Parathyroid adenoma (tissue), 2 donors: ENCODE data around the gene VDAC1.

Source experiments
- H2AFZ ChIP-seq: fragments of 300-600 bp; sonication (generic); one replicate; pipeline ENCODE4 v1.7.0; 2017; ENCODE audit warnings: antibody characterized with exemption, mild to moderate bottlenecking
- H3K27ac ChIP-seq: fragments of 300-600 bp; sonication (generic); one replicate; pipeline ENCODE4 v1.7.0; 2017
- H3K27me3 ChIP-seq: fragments of 300-600 bp; sonication (generic); one replicate; pipeline ENCODE4 v1.7.0; 2017; ENCODE audit warnings: low read length; ENCODE audit not compliant: control insufficient read depth, insufficient read depth
- H3K36me3 ChIP-seq: fragments of 300-600 bp; sonication (generic); one replicate; pipeline ENCODE4 v1.7.0; 2017; ENCODE audit warnings: low read length; ENCODE audit not compliant: control insufficient read depth, insufficient read depth
- H3K4me1 ChIP-seq: fragments of 300-600 bp; sonication (generic); one replicate; pipeline ENCODE4 v1.7.0; 2017; ENCODE audit warnings: control low read depth
- H3K4me2 ChIP-seq: fragments of 300-600 bp; sonication (generic); one replicate; pipeline ENCODE4 v1.7.0; 2017; ENCODE audit warnings: low read length
- H3K4me3 ChIP-seq: fragments of 300-600 bp; sonication (generic); one replicate; pipeline ENCODE4 v1.7.0; 2017; ENCODE audit warnings: low read depth, low read length
- H3K79me2 ChIP-seq: fragments of 300-600 bp; sonication (generic); one replicate; pipeline ENCODE4 v1.7.0; 2017; ENCODE audit warnings: control low read depth
- H3K9ac ChIP-seq: fragments of 300-600 bp; sonication (generic); one replicate; pipeline ENCODE4 v1.7.0; 2017; ENCODE audit warnings: mild to moderate bottlenecking
- H3K9me3 ChIP-seq: fragments of 300-600 bp; sonication (generic); one replicate; pipeline ENCODE4 v1.7.0; 2017; ENCODE audit warnings: low read length; ENCODE audit not compliant: control insufficient read depth
- TF ChIP-seq, protein P1 (sequence below): fragments of 300-600 bp; sonication (generic); IDR thresholded peaks from one replicate; pipeline ENCODE4 v1.7.0; 2017; ENCODE audit warnings: antibody characterized with exemption, mild to moderate bottlenecking
- donor health status: primary hyperparathyroidism.

VDAC1 gene

GRCh38 chr5:133947431-133947841 lies 57.3 kb downstream of the VDAC1 start:
- H3K9me3 ChIP-seq = no peaks in the 10 kb centered on the region
- H3K79me2 ChIP-seq = no peaks in the 10 kb centered on the region
- no peaks in the 10 kb centered on the region for H3K27me3 ChIP-seq
- no peaks in the 10 kb centered on the region for H3K4me1 ChIP-seq
- TF ChIP-seq, protein P1, sequence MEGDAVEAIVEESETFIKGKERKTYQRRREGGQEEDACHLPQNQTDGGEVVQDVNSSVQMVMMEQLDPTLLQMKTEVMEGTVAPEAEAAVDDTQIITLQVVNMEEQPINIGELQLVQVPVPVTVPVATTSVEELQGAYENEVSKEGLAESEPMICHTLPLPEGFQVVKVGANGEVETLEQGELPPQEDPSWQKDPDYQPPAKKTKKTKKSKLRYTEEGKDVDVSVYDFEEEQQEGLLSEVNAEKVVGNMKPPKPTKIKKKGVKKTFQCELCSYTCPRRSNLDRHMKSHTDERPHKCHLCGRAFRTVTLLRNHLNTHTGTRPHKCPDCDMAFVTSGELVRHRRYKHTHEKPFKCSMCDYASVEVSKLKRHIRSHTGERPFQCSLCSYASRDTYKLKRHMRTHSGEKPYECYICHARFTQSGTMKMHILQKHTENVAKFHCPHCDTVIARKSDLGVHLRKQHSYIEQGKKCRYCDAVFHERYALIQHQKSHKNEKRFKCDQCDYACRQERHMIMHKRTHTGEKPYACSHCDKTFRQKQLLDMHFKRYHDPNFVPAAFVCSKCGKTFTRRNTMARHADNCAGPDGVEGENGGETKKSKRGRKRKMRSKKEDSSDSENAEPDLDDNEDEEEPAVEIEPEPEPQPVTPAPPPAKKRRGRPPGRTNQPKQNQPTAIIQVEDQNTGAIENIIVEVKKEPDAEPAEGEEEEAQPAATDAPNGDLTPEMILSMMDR = no peak
- no peak overlapping the region for H3K4me3 ChIP-seq
- H3K27ac ChIP-seq = no peak overlapping the region
- no peak overlapping the region for H3K4me2 ChIP-seq
- H3K36me3 ChIP-seq = no peaks in the 10 kb centered on the region
- no peak overlapping the region for H3K9ac ChIP-seq
- no peak overlapping the region for H2AFZ ChIP-seq

DNA sequence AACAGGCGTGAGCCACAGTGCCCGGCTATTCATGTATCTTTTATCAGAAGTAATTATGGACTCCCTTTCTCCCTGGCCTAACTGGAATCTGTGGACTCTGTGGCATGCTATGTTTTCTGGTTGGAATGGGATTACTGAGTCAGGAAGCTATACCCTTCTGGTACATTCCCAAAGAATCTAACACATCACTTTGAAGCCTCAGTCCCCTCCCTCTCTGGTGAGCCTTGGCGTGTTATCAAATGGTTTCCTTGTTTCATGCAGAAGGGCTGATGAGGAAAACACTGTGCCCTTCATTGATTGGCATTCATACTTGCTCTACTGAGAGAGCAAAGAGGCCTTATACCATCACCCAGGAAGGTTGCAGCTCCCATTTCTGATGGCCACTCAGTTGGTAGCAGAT lies 59.2 kb downstream of the VDAC1 start:
- Histone ChIP-seq H3K9me3 (no peaks in the 10 kb centered on the region), H3K4me2 (no peak overlapping the region), H2AFZ (no peak overlapping the region), H3K27me3 (no peaks in the 10 kb centered on the region), H3K4me3 (no peak overlapping the region), H3K4me1 (no peaks in the 10 kb centered on the region), H3K27ac (no peak overlapping the region), H3K36me3 (no peaks in the 10 kb centered on the region), H3K9ac (no peak overlapping the region), H3K79me2 (no peaks in the 10 kb centered on the region)
- TF ChIP-seq, protein P1 = no peak

DNA sequence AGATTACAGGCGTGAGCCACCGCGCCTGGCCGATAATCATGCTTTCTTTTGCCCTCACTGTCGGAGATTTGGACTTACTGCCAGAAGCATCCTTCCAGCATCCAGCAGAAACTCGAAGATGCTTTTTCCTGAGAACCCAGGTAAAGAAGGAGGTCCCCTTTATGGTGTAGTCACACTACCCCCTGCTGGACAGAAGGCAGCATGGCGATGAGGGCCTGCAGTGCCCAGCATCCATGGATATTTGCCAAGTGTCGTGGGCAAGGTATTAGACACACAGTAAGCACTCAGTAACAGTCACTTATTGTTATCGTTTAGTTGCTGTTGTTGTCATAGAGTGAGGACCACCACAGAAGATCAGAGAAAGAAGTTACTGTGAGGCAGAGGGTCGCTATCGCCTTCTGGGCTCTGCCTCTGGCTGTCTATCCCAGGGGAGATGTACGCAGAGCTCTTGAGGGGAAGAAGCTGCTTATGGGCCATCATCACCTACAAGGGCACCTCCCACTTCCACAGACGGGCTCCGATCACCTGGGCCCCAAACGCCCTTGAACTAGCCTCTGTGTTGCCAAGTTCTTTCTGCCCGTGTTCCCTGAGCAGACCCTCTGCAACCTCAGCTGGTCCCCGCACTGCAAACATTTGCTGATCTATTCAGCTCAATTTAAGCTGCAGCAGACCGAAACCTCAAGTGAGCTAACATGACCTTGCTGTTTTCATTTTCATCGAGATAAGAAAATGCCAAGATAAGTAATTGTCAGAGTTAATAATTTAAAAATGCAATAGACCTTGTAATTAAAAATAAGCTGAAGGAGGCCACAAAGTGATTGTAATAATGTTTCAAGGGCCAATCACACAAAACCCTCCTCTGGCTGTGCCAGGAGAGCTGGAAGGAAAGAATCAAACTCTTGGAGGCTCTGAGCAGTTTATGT lies 60.3 kb downstream of the VDAC1 start:
- H3K9me3 ChIP-seq = no peaks in the 10 kb centered on the region
- no peak overlapping the region for H3K27ac ChIP-seq
- H3K79me2 ChIP-seq = no peaks in the 10 kb centered on the region
- H3K27me3 ChIP-seq = no peaks in the 10 kb centered on the region
- H3K9ac ChIP-seq = no peak overlapping the region
- TF ChIP-seq, protein P1 = peak; percentile 63
- H2AFZ ChIP-seq = peak overlapping the region; percentile 35
- H3K4me3 ChIP-seq = no peak overlapping the region
- no peak overlapping the region for H3K4me2 ChIP-seq
- H3K36me3 ChIP-seq = no peaks in the 10 kb centered on the region
- no peaks in the 10 kb centered on the region for H3K4me1 ChIP-seq

DNA sequence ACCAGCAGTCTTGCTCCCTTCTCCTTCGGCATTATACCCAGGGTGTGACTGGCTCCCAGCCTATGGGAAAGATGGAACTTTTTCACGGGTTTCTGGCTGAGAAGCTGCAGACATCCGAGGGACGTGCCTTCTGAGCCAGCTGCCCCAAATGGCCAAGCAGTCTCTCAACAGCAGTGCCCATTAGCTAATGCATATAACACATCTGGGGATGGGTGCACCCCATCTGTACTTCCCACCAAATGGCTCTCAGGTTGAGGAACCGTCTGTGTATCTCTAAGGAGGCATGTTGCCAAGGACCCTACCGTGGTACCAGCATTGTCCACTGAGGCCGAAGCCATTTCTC lies 61.3 kb downstream of the VDAC1 start:
- Histone ChIP-seq H3K36me3 (no peaks in the 10 kb centered on the region), H2AFZ (no peak overlapping the region), H3K4me3 (no peak overlapping the region), H3K4me1 (no peaks in the 10 kb centered on the region), H3K9me3 (no peaks in the 10 kb centered on the region), H3K79me2 (no peaks in the 10 kb centered on the region), H3K4me2 (no peak overlapping the region), H3K27ac (no peak overlapping the region), H3K27me3 (no peaks in the 10 kb centered on the region), H3K9ac (no peak overlapping the region)
- TF ChIP-seq, protein P1 = no peak
